ENCODE results near the gene GNA12.
"Not testable (repeated sequence)": the region's sequence is repeated elsewhere in the genome, so short reads cannot be mapped to it uniquely, and the experiment has no call there.

Gene GNA12

DNA sequence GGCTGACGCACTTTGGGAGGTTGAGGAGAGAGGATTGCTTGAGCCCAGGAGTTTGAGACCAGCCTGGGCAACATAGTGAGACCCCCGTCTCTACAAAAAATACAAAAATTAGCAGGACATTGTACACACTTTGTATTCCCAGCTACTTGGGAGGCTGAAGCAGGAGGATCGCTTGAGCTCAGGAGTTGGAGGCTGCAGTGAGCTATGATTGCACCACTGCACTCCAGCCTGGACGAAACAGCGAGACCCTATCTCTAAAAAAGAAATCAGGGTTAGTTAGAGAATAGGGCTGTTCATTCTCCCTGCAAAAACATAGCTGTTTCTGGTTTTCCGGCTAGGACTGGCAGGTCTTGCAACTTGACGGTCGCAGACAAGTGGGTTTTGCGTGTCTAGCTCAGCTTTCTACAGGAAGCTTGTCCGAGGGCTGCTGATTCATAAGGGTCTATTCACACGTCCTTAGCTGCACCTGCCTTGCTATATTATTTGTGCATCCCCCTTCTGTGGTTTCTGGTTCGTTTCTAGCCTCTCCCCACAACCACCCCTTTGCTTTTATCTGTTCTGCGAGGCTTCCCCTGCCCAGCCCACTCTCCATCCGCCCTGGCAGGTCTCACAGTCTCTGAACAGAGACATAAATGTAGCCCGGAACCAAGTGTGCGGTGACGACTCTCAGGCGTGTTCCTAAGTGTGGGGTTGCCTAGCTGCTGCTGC is 145.4 kb downstream of the GNA12 start:
- no peak overlapping the region for H3K4me3 ChIP-seq (ENCODE audit: low read depth, low read length)
- no peak for DNase-seq (ENCODE audit: low read depth, low spot score)
- ChIA-PET POLR2A (no interaction called here), CTCF (interaction anchor here (1.1 to 6.7 kb wide), 4 partner anchors 9 to 166 kb away, joined by 3 to 49 read pairs (median 3); no protein-coding TSS in a partner anchor)
- TF ChIP-seq CTCF (IDR thresholded peaks at IDR 0.05; ENCODE audit: insufficient read depth, low read length, missing control alignments): no peak

- H3K4me3 ChIP-seq (ENCODE audit: low read depth, low read length); POLR2A ChIA-PET; DNase-seq (ENCODE audit: low read depth, low spot score): not testable (repeated sequence)
- CTCF ChIA-PET: interaction anchor here (1.6 kb wide), 1 partner anchor 16 kb away, joined by 4 read pairs; no protein-coding TSS in a partner anchor
Measured at GRCh38 chr7:2694122-2694436, 150.0 kb downstream of the GNA12 start.

GRCh38 chr7:2693420-2694121 is 150.5 kb downstream of the GNA12 start:
- CTCF ChIA-PET: interaction anchor here (2.2 to 2.9 kb wide), 2 partner anchors 11 to 16 kb away, joined by 4 to 14 read pairs; no protein-coding TSS in a partner anchor
- H3K4me3 ChIP-seq (ENCODE audit: low read depth, low read length); DNase-seq (ENCODE audit: low read depth, low spot score); POLR2A ChIA-PET: not testable (repeated sequence)

DNA sequence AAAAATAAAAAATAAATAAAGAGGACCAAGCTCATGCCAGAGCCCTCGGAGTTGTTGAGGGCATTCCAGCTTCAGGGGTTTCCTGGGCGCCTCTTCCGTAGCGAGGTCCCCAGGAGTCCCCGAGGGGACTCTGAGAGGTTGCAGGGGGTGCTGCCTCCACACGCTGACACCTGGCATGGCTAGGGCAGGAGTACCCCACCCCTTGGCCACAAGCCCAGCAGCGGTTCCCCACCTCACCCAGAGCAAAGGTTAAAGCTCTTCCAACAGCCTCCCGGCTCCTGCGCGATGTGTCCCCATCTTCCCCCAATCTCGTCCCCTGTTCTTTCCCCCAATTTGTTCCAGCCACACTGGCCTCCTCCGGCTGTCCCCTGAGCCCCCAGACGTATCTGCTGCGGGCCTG is 151.6 kb downstream of the GNA12 start:
- POLR2A ChIA-PET: no interaction called here
- DNase-seq (ENCODE audit: low read depth, low spot score): no peak
- no peak overlapping the region for H3K4me3 ChIP-seq (ENCODE audit: low read depth, low read length)
- CTCF ChIA-PET: interaction anchor here (1.1 to 2.9 kb wide), 5 partner anchors 10 to 224 kb away, joined by 3 to 14 read pairs (median 4); no protein-coding TSS in a partner anchor
- no peak for TF ChIP-seq CTCF (IDR thresholded peaks at IDR 0.05; ENCODE audit: insufficient read depth, low read length, missing control alignments)

DNA sequence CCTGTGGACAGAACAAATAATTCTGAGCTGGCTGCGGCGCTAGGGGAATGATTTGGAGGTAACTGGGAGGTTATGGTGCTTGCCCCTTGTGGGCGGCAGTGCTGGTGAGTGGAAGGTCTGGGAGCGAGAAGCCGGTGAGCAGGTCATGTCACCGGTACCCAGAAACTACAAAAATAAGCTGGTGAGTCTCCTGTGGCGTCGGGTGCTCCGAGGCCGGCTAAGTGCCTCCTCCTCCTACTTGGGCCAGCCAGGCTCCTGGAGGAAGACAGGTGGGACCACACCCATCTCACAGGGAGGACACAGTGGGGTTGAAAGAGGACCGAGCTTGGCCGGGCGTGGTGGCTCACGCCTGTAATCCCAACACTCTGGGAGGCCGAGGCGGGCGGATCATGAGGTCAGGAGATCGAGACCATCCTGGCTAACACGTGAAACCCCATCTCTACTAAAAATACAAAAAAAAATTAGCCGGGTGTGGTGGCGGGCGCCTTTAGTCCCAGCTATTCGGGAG is 152.1 kb downstream of the GNA12 start:
- CTCF ChIA-PET: interaction anchor here (1.1 to 3.0 kb wide), 6 partner anchors 11 to 224 kb away, joined by 3 to 15 read pairs (median 4); no protein-coding TSS in a partner anchor
- POLR2A ChIA-PET: not testable (repeated sequence)

DNA sequence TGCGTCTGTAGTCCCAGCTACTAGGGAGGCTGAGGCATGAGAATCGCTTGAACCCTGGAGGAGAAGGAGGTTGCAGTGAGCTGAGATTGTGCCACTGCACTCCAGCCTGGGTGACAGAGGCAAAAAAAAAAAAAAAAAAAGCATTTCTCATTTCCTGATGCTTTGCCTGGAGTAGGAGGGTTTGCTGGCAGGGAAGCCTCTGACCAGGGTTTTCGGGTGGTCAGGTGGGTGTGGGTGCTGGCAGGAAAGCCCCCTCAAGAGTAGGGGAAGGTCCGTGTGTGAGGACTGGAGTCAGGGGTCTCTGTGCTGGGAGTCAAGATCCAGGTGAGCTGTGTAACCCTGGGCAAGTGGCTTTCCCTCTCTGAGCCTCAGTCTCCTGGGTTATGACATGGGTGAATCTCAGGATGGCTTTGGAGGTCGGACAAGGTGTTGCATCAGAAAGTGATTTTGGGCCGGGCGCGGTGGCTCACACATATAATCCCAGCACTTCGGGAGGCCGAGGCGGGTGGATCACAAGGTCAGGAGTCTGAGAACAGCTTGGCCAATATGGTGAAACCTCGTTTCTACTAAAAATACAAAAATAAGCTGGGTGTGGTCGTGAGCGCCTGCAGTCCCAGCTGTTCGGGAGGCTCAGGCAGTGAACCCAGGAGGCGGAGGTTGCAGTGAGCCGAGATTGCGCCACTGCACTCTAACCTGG is 152.9 kb downstream of the GNA12 start:
- no peak for DNase-seq (ENCODE audit: low read depth, low spot score)
- H3K4me3 ChIP-seq (ENCODE audit: low read depth, low read length): no peak overlapping the region
- CTCF ChIA-PET: interaction anchor here (1.2 to 3.0 kb wide), 3 partner anchors 10 to 223 kb away, joined by 3 to 15 read pairs (median 14); no protein-coding TSS in a partner anchor
- POLR2A ChIA-PET: no interaction called here
- no peak for TF ChIP-seq CTCF (IDR thresholded peaks at IDR 0.05; ENCODE audit: insufficient read depth, low read length, missing control alignments)

More for the DNA sequence above, 152.1 kb downstream of the GNA12 start:
- not testable (repeated sequence) for H3K4me3 ChIP-seq (ENCODE audit: low read depth, low read length); DNase-seq (ENCODE audit: low read depth, low spot score)

DNA sequence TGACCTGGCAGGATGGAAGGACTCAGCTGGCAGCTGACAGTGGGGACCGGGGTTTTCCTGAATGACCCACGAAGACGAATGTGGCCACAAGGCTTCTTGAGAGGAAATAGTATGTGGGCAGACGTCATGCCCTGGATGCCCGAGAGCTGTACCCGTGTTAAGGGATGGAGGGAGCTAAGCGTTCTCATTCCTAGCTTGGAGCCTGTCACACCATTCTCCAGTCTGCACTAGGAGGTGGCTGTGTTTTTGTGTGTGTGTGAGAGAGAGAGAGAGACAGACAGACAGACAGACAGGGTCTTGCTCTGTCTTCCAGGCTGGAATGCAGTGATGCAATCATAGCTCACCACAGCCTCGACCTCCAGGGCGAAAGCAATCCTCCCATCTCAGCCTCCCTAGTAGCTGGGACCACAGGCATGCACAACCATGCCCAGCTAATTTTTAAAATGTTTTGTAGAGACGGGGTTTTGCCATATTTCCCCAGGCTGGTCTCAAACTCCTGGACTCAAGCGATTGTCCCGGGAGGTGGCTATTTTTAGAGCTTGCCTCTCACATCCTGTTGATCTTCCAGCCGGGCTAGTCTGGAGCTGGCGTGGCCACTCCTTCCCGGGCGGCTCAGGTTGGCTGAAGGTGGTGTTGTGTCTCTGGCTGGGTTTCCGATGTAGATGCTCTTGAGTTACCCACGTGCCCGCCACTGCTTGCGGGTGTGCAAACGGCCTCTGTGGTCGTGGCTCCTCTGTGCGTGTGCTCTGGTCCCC is 154.0 kb downstream of the GNA12 start:
- TF ChIP-seq CTCF (IDR thresholded peaks at IDR 0.05; ENCODE audit: insufficient read depth, low read length, missing control alignments): no peak
- ChIA-PET CTCF (interaction anchor here (0.5 to 3.0 kb wide), 8 partner anchors 9 to 175 kb away, joined by 3 to 15 read pairs (median 3); no protein-coding TSS in a partner anchor), POLR2A (no interaction called here)
- no peak overlapping the region for H3K4me3 ChIP-seq (ENCODE audit: low read depth, low read length)
- DNase-seq (ENCODE audit: low read depth, low spot score): no peak
